ENCODE measurements around the gene GLI1. TPM values are rescaled to one million over a fixed set of nuclear protein-coding genes. Genes with fewer than 3 reads are reported as not detected.

The GLI1 gene
- polyA plus RNA-seq, 1 donor from 2014 or later: 4.2 TPM

GRCh38 chr12:57497223-57498131 lies 37.9 kb downstream of the GLI1 start:
- no peaks in the 10 kb centered on the region for H3K27me3 ChIP-seq (ENCODE audit: insufficient read depth, low read depth, low read length)
- no peaks in the 10 kb centered on the region for H3K9me3 ChIP-seq (ENCODE audit: low read length)
- H3K9ac ChIP-seq (ENCODE audit: low read length): no peak overlapping the region
- TF ChIP-seq RAD21 (conservative IDR thresholded peaks at IDR 0.05) (no peak), CTCF (IDR thresholded peaks at IDR 0.05; ENCODE audit: poor library complexity, severe bottlenecking) (no peak), POLR2AphosphoS5 (IDR thresholded peaks at IDR 0.05) (no peak), EZH2 (IDR thresholded peaks at IDR 0.05; ENCODE audit: borderline replicate concordance, insufficient read depth, low read length, poor library complexity, severe bottlenecking) (no peak), REST (IDR thresholded peaks at IDR 0.05; ENCODE audit: borderline replicate concordance) (no peak), TAF1 (IDR thresholded peaks at IDR 0.05; ENCODE audit: low read depth) (no peak), SMC3 (conservative IDR thresholded peaks at IDR 0.05; ENCODE audit: poor library complexity) (no peak), MXI1 (conservative IDR thresholded peaks at IDR 0.05; ENCODE audit: poor library complexity, severe bottlenecking) (no peak), EP300 (conservative IDR thresholded peaks at IDR 0.05; ENCODE audit: poor library complexity, severe bottlenecking) (no peak)
- H3K27ac ChIP-seq (ENCODE audit: low read length): no peak overlapping the region
- H3K4me2 ChIP-seq (ENCODE audit: low read length): no peak overlapping the region
- peaks cover 14% of the 10 kb centered on the region for H3K36me3 ChIP-seq (ENCODE audit: insufficient read depth, low read length)
- H3F3A ChIP-seq (ENCODE audit: insufficient read depth, low read length, poor library complexity, severe bottlenecking): no peaks in the 10 kb centered on the region
- H3K9me2 ChIP-seq (ENCODE audit: insufficient read depth, low read length): no peaks in the 10 kb centered on the region
- no peak overlapping the region for H2AFZ ChIP-seq (ENCODE audit: low read depth, low read length)
- no peaks in the 10 kb centered on the region for H3K79me2 ChIP-seq (replicated peaks; ENCODE audit: insufficient read depth, low read length)
- no peaks in the 10 kb centered on the region for H4K20me1 ChIP-seq (ENCODE audit: insufficient read depth)
- no peak overlapping the region for H3K4me3 ChIP-seq (ENCODE audit: low read length)

GRCh38 chr12:57498132-57498502 lies 38.5 kb downstream of the GLI1 start:
- no peak overlapping the region for H3K27ac ChIP-seq (ENCODE audit: low read length)
- H3F3A ChIP-seq (ENCODE audit: insufficient read depth, low read length, poor library complexity, severe bottlenecking): no peaks in the 10 kb centered on the region
- no peaks in the 10 kb centered on the region for H4K20me1 ChIP-seq (ENCODE audit: insufficient read depth)
- H3K79me2 ChIP-seq (replicated peaks; ENCODE audit: insufficient read depth, low read length): no peaks in the 10 kb centered on the region
- no peak overlapping the region for H2AFZ ChIP-seq (ENCODE audit: low read depth, low read length)
- no peaks in the 10 kb centered on the region for H3K27me3 ChIP-seq (ENCODE audit: insufficient read depth, low read depth, low read length)
- H3K9me2 ChIP-seq (ENCODE audit: insufficient read depth, low read length): no peaks in the 10 kb centered on the region
- H3K9ac ChIP-seq (ENCODE audit: low read length): no peak overlapping the region
- H3K4me2 ChIP-seq (ENCODE audit: low read length): no peak overlapping the region
- peaks cover 9% of the 10 kb centered on the region for H3K36me3 ChIP-seq (ENCODE audit: insufficient read depth, low read length)
- H3K4me3 ChIP-seq (ENCODE audit: low read length): no peak overlapping the region
- no peak for TF ChIP-seq POLR2AphosphoS5 (IDR thresholded peaks at IDR 0.05)
- H3K9me3 ChIP-seq (ENCODE audit: low read length): no peaks in the 10 kb centered on the region

Measured in neural cell (in vitro differentiated cells).